Smooth muscle cell (in vitro differentiated cells): ENCODE data around the gene PRKD2. TPM values are rescaled to one million over a fixed set of nuclear protein-coding genes. Genes with fewer than 3 reads are reported as not detected.

ENCODE experiments used
- DNase-seq: peaks from one replicate; lab custom pipeline; 2025; ENCODE audit not compliant: unreplicated experiment; lab: John Stamatoyannopoulos, UW
- H2AFZ ChIP-seq: fragments of 200-600 bp; sonication (generic); 2 replicates; pipeline ENCODE4 v1.6.0; 2016; ENCODE audit warnings: antibody characterized with exemption, low read depth, mild to moderate bottlenecking
- H3F3A ChIP-seq: fragments of 200-600 bp; sonication (generic); 2 replicates; pipeline ENCODE4 v1.6.0; 2017; ENCODE audit warnings: antibody characterized with exemption, low read depth
- H3K27ac ChIP-seq: fragments of 200-600 bp; sonication (generic); 2 replicates; pipeline ENCODE4 v1.5.1; 2016; ENCODE audit warnings: low read depth, mild to moderate bottlenecking
- H3K27me3 ChIP-seq: fragments of 200-600 bp; sonication (generic); 2 replicates; pipeline ENCODE4 v1.6.1; 2016; ENCODE audit warnings: low read depth, mild to moderate bottlenecking
- H3K36me3 ChIP-seq: fragments of 200-600 bp; sonication (generic); 2 replicates; pipeline ENCODE4 v1.5.1; 2016; ENCODE audit warnings: low read depth
- H3K4me1 ChIP-seq: fragments of 200-600 bp; sonication (generic); 2 replicates; pipeline ENCODE4 v1.5.1; 2016; ENCODE audit warnings: low read depth
- H3K4me2 ChIP-seq: fragments of 200-600 bp; sonication (generic); 2 replicates; pipeline ENCODE4 v1.6.0; 2016; ENCODE audit warnings: mild to moderate bottlenecking
- H3K4me3 ChIP-seq: fragments of 200-600 bp; sonication (generic); 2 replicates; pipeline ENCODE4 v1.5.1; 2016; ENCODE audit warnings: mild to moderate bottlenecking
- H3K79me2 ChIP-seq: fragments of 200-600 bp; sonication (generic); 2 replicates; pipeline ENCODE4 v1.6.0; 2016; ENCODE audit warnings: low read depth, mild to moderate bottlenecking
- H3K9ac ChIP-seq: fragments of 200-600 bp; sonication (generic); 2 replicates; pipeline ENCODE4 v1.6.0; 2016; ENCODE audit warnings: low read depth
- H3K9me3 ChIP-seq: fragments of 200-600 bp; sonication (generic); replicated peaks from 2 replicates; pipeline ENCODE4 v1.5.1; 2016; ENCODE audit warnings: low read depth
- H4K20me1 ChIP-seq: fragments of 200-600 bp; sonication (generic); 2 replicates; pipeline ENCODE4 v1.6.0; 2016; ENCODE audit warnings: low read depth
- WGBS: methylation state at CpG from one replicate; pipeline ENCODE4 v1.1.7; 2016; ENCODE audit warnings: low lambda C conversion rate; 5-methylcytosine and 5-hydroxymethylcytosine counted together
- polyA plus RNA-seq: library from polyadenylated mRNA; unstranded; fragments of >200 nt; fragmentation: Nextera tagmentation; extraction: Ambion mirVana; gene quantifications from 2 replicates; pipeline ENCODE4 v1.2.1, GENCODE V29; 2016
- total RNA-seq: library from RNA; depleted of rRNA; stranded (reverse); fragments of >200 nt; gene quantifications from 2 replicates; pipeline ENCODE4 v1.2.3, GENCODE V29; 2014
- TF ChIP-seq, protein P1 (sequence below): fragments of 200-600 bp; sonication (generic); IDR thresholded peaks from 2 replicates; pipeline ENCODE4 v1.5.1; 2017; ENCODE audit warnings: borderline replicate concordance, mild to moderate bottlenecking, antibody characterized with exemption; ENCODE audit not compliant: insufficient read depth, poor library complexity, severe bottlenecking

The PRKD2 gene
- total and polyA plus RNA-seq, 2 experiments from 2014 or later: 24.2 to 34.6 TPM

- H3F3A ChIP-seq: no peaks in the 10 kb centered on the region
- no peak for DNase-seq
- 93% methylated on average over 14 of the region's 14 CpGs for WGBS
- H3K4me2 ChIP-seq: no peak overlapping the region
- H4K20me1 ChIP-seq: peaks cover 71% of the 10 kb centered on the region
- no peak overlapping the region for H3K27ac ChIP-seq
- H3K27me3 ChIP-seq: no peaks in the 10 kb centered on the region
- no peak overlapping the region for H3K9ac ChIP-seq
- no peaks in the 10 kb centered on the region for H3K9me3 ChIP-seq
- no peaks in the 10 kb centered on the region for H3K79me2 ChIP-seq
- no peak overlapping the region for H2AFZ ChIP-seq
- no peaks in the 10 kb centered on the region for H3K4me1 ChIP-seq
- no peak overlapping the region for H3K4me3 ChIP-seq
- no peaks in the 10 kb centered on the region for H3K36me3 ChIP-seq
- TF ChIP-seq, protein P1, sequence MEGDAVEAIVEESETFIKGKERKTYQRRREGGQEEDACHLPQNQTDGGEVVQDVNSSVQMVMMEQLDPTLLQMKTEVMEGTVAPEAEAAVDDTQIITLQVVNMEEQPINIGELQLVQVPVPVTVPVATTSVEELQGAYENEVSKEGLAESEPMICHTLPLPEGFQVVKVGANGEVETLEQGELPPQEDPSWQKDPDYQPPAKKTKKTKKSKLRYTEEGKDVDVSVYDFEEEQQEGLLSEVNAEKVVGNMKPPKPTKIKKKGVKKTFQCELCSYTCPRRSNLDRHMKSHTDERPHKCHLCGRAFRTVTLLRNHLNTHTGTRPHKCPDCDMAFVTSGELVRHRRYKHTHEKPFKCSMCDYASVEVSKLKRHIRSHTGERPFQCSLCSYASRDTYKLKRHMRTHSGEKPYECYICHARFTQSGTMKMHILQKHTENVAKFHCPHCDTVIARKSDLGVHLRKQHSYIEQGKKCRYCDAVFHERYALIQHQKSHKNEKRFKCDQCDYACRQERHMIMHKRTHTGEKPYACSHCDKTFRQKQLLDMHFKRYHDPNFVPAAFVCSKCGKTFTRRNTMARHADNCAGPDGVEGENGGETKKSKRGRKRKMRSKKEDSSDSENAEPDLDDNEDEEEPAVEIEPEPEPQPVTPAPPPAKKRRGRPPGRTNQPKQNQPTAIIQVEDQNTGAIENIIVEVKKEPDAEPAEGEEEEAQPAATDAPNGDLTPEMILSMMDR: no peak
Observed at GRCh38 chr19:46726971-46727501, 10.1 kb upstream of the PRKD2 start.

GRCh38 chr19:46726551-46726950, 9.6 kb upstream of the PRKD2 start:
- Histone ChIP-seq H3K79me2 (no peaks in the 10 kb centered on the region), H3K27ac (no peak overlapping the region), H3K4me3 (no peak overlapping the region), H3K36me3 (no peaks in the 10 kb centered on the region), H3K4me1 (no peaks in the 10 kb centered on the region), H4K20me1 (peaks cover 66% of the 10 kb centered on the region), H3K4me2 (no peak overlapping the region), H3K9ac (no peak overlapping the region), H3K9me3 (no peaks in the 10 kb centered on the region), H3K27me3 (no peaks in the 10 kb centered on the region), H2AFZ (no peak overlapping the region), H3F3A (no peaks in the 10 kb centered on the region)
- WGBS: 98% methylated on average over 10 of the region's 10 CpGs
- DNase-seq: no peak
- TF ChIP-seq, protein P1: no peak

GRCh38 chr19:46725859-46726393, 9.0 kb upstream of the PRKD2 start:
- Histone ChIP-seq H3K9ac (no peak overlapping the region), H3K4me2 (no peak overlapping the region), H3K27me3 (no peaks in the 10 kb centered on the region), H2AFZ (no peak overlapping the region), H3K27ac (no peak overlapping the region), H3F3A (no peaks in the 10 kb centered on the region), H3K4me3 (no peak overlapping the region), H3K9me3 (no peaks in the 10 kb centered on the region), H3K79me2 (no peaks in the 10 kb centered on the region), H4K20me1 (peaks cover 60% of the 10 kb centered on the region), H3K36me3 (no peaks in the 10 kb centered on the region), H3K4me1 (no peaks in the 10 kb centered on the region)
- no peak for DNase-seq
- WGBS: 86% methylated on average over 9 of the region's 9 CpGs
- TF ChIP-seq, protein P1: no peak
